GM19193 (cell line): ENCODE data around the gene TMEM269.
A peak's percentile ranks its signal among the peaks of the same experiment; 100 is the strongest.

ENCODE experiments used
- POLR2A ChIP-seq: IDR thresholded peaks from 4 replicates; pipeline ENCODE4 v1.6.1; 2011; ENCODE audit not compliant: insufficient read depth, insufficient read length; ENCODE audit errors: extremely low read depth

TMEM269 gene

DNA sequence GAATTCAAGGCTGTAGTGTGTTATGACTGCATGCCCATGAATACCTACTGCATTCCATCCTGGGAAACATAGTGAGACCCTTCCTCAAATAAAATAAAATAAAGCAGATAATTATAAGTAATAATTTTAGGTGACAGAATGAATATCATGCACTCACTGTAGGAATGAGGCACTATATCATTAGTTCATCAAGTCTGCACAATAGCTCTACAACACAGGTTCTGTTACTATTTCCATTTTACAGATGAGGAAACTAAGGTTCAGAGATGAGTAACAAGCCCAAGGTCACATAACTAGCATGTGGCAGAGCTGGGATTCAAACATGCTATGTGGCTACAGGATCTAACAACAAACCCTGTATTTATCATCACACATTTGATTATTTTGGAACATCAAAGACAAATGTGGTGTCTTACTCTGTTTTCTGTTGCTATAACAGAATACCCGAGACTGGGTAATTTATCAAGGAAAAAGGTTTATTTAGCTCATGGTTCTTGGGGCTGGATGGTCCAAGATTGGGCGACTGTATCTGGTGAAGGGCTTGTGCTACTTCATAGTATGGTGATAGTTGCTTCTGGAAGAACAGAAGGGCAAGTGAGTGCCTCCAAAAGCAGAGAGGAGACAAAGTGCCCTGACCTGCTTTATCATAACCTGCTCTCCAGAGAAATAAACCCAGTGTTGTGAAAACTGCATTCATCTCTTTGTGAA lies 56.8 kb downstream of the TMEM269 start:
- TF ChIP-seq POLR2A = no peak

DNA sequence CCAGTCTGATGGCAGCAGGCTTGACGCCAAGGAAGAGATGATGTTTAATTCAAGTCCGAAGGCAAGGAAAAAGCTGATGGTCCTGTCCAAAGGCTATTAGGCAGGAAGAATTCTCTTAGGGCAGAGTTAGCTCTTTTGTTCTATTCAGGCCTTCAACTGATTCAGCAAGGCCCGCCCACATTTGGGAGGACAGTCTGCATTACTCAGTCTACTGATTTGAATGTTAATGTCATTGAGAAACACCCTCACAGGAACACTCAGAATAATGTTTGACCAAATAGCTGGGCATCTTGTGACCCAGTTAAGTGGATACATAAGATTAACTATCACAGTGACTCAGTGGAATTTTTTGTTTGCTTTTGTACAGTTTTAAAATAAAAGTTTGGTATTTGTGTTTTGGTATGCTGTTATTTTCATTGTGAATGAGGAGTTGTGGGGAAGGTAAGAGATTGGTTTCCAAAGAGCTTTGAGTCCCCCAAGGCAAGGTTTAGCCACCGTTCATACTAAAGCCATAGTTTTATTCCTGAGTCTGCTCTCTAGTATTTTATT lies 59.9 kb downstream of the TMEM269 start:
- TF ChIP-seq POLR2A = no peak

- TF ChIP-seq POLR2A = no peak
Observed at GRCh38 chr1:42845193-42845592, 60.4 kb downstream of the TMEM269 start.

DNA sequence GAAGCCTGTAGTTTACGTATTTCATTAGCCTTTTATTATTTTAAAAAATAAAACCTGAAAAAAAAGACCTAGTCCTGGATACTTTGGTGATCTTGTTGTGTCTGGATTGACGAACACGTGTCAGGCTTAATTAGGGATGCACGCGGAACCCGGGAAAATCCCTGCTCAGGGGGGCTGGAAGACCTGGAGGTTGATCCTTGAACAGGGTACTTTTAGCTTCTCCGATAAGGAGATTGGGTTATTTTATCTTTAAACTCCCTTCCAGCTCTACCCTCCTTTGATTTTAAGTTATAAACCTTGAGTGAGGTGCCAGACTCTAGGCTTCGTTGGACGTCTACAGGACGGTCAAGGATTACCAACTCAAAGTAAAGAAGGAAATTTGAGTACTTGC lies 61.1 kb downstream of the TMEM269 start:
- no peak for TF ChIP-seq POLR2A

GRCh38 chr1:42846257-42847110 lies 61.7 kb downstream of the TMEM269 start, which contains the start of gene ZNF691:
Gene ZNF691, plus strand, starts transcription at chr1:42846613. Its CDS starts 3,046 bp downstream, at chr1:42849659.
- peak; percentile 73 for TF ChIP-seq POLR2A

GRCh38 chr1:42847111-42847595 lies 62.4 kb downstream of the TMEM269 start:
- TF ChIP-seq POLR2A = no peak

GRCh38 chr1:42847721-42848460 lies 63.1 kb downstream of the TMEM269 start:
- no peak for TF ChIP-seq POLR2A

DNA sequence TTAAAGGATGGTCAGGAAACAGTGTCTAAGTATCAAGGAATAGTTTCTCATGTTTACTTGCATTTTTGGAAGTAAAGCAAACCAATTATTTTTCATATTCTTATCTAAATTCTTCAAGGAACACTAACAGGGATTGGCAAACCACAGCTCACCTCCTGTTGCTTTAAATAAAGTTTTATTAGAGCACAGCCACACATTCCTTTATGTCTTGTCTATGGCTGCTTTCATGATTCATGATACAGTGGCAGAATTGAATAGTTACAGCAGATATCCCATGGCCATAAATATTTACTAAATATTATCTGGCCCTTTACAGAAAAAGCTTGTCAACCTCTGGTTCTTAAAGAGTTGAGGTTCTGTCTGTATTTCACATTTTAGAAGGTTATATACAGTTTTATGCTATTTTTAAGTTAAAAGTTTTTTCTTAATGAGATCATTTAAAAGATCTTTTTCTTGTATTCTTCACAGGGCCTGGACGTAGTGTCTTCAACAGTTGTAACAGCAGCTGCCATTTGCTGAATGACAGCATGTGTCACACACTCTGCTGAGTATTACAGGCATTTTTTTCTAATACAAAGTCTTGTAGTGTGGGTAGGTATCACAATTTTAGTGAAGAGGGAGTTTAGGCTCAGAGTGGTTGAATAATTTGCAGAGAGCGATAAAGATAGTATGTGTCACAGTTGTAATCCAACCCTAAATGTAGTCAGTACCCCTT lies 64.2 kb downstream of the TMEM269 start:
- no peak for TF ChIP-seq POLR2A

DNA sequence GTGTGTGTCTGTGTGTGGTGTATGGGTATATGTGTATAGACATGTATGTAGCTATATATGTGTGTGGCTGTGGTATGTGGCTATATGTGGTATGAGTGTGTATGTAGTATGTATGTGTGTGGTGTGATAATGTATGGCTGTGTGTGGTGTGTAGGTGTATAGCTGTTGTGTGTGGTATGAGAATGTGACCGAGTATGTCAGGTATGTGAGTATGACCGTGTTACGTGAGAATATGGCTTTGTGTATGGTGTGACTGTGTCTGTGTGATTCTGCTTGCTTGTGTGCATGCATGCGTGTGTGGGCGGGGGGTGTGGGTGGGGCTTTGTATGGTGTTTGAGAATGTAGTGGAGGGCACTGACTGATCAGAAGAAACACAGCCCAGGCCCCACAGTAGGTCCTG lies 65.2 kb downstream of the TMEM269 start:
- no peak for TF ChIP-seq POLR2A
